ENCODE data around the gene TOMT.
"Not testable (repeated sequence)": the region's sequence is repeated elsewhere in the genome, so short reads cannot be mapped to it uniquely, and the experiment has no call there.

TOMT gene

GRCh38 chr11:72140661-72141060 lies 34.9 kb downstream of the TOMT start:
- H3K36me3 ChIP-seq (ENCODE audit: low read depth) = peaks cover 29% of the 10 kb centered on the region
- H3K4me1 ChIP-seq (ENCODE audit: insufficient read depth, poor library complexity, severe bottlenecking) = peaks cover 48% of the 10 kb centered on the region
- H3K27ac ChIP-seq (ENCODE audit: poor library complexity, severe bottlenecking) = peak overlapping the region; percentile 99
- ATAC-seq (ENCODE audit: low read depth) = no peak
- no peak for DNase-seq (ENCODE audit: low spot score)
- TF ChIP-seq CTCF (IDR thresholded peaks at IDR 0.05; ENCODE audit: poor library complexity, severe bottlenecking) = no peak
- H3K4me3 ChIP-seq (ENCODE audit: severe bottlenecking) = no peak overlapping the region
- H3K27me3 ChIP-seq (ENCODE audit: insufficient read depth, poor library complexity, severe bottlenecking) = no peaks in the 10 kb centered on the region
- H3K9me3 ChIP-seq (ENCODE audit: severe bottlenecking) = no peaks in the 10 kb centered on the region

- TF ChIP-seq CTCF (IDR thresholded peaks at IDR 0.05; ENCODE audit: poor library complexity, severe bottlenecking) = no peak
- Histone ChIP-seq H3K27me3 (ENCODE audit: insufficient read depth, poor library complexity, severe bottlenecking) (no peaks in the 10 kb centered on the region), H3K4me3 (ENCODE audit: severe bottlenecking) (no peak overlapping the region), H3K4me1 (ENCODE audit: insufficient read depth, poor library complexity, severe bottlenecking) (peaks cover 50% of the 10 kb centered on the region), H3K27ac (ENCODE audit: poor library complexity, severe bottlenecking) (peak overlapping the region; percentile 99), H3K9me3 (ENCODE audit: severe bottlenecking) (no peaks in the 10 kb centered on the region), H3K36me3 (ENCODE audit: low read depth) (peaks cover 33% of the 10 kb centered on the region)
- ATAC-seq (ENCODE audit: low read depth) = peak; percentile 62
- DNase-seq (ENCODE audit: low spot score) = no peak
Observed at GRCh38 chr11:72141066-72141465, 35.3 kb downstream of the TOMT start.

- H3K4me3 ChIP-seq (ENCODE audit: severe bottlenecking); H3K27me3 ChIP-seq (ENCODE audit: insufficient read depth, poor library complexity, severe bottlenecking); H3K9me3 ChIP-seq (ENCODE audit: severe bottlenecking): not testable (repeated sequence)
- ATAC-seq (ENCODE audit: low read depth) = peak; percentile 79
- DNase-seq (ENCODE audit: low spot score) = peak; percentile 77
- Histone ChIP-seq H3K4me1 (ENCODE audit: insufficient read depth, poor library complexity, severe bottlenecking) (peaks cover 53% of the 10 kb centered on the region), H3K36me3 (ENCODE audit: low read depth) (peaks cover 44% of the 10 kb centered on the region), H3K27ac (ENCODE audit: poor library complexity, severe bottlenecking) (peak overlapping the region; percentile 99)
Observed at GRCh38 chr11:72142086-72142485, 36.4 kb downstream of the TOMT start.

DNA sequence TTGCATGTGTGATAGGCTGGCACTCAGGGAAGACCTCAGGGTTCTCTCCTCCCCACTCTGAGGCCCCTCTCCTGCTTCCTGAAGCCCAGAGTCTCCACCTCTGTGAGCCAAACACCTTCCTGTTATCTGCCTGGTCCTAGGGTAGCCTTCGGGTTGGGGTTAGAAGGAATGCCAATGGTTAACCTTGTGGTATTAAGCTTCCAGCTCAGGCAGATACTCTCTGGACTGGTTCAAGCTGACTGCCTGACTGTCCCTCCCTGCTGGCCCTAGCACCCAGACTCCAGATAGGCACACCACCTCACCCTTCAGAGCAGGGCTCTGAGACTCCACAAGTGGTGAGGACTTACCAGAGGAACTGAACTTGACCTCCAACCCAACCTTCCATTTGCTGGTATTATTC lies 36.8 kb downstream of the TOMT start:
- H3K27me3 ChIP-seq (ENCODE audit: insufficient read depth, poor library complexity, severe bottlenecking); DNase-seq (ENCODE audit: low spot score); H3K4me3 ChIP-seq (ENCODE audit: severe bottlenecking); H3K9me3 ChIP-seq (ENCODE audit: severe bottlenecking): not testable (repeated sequence)
- H3K4me1 ChIP-seq (ENCODE audit: insufficient read depth, poor library complexity, severe bottlenecking) = peaks cover 53% of the 10 kb centered on the region
- ATAC-seq (ENCODE audit: low read depth) = peak; percentile 15
- H3K36me3 ChIP-seq (ENCODE audit: low read depth) = peaks cover 48% of the 10 kb centered on the region
- peak overlapping the region; percentile 99 for H3K27ac ChIP-seq (ENCODE audit: poor library complexity, severe bottlenecking)

- Histone ChIP-seq H3K36me3 (ENCODE audit: low read depth) (peaks cover 66% of the 10 kb centered on the region), H3K9me3 (ENCODE audit: severe bottlenecking) (no peaks in the 10 kb centered on the region), H3K4me3 (ENCODE audit: severe bottlenecking) (no peak overlapping the region), H3K27ac (ENCODE audit: poor library complexity, severe bottlenecking) (peak overlapping the region; percentile 99), H3K4me1 (ENCODE audit: insufficient read depth, poor library complexity, severe bottlenecking) (peaks cover 50% of the 10 kb centered on the region), H3K27me3 (ENCODE audit: insufficient read depth, poor library complexity, severe bottlenecking) (no peaks in the 10 kb centered on the region)
- ATAC-seq (ENCODE audit: low read depth) (peak; percentile 38), DNase-seq (ENCODE audit: low spot score) (peak; percentile 84)
- no peak for TF ChIP-seq CTCF (IDR thresholded peaks at IDR 0.05; ENCODE audit: poor library complexity, severe bottlenecking)
Observed at GRCh38 chr11:72144807-72145565, 39.3 kb downstream of the TOMT start.

DNA sequence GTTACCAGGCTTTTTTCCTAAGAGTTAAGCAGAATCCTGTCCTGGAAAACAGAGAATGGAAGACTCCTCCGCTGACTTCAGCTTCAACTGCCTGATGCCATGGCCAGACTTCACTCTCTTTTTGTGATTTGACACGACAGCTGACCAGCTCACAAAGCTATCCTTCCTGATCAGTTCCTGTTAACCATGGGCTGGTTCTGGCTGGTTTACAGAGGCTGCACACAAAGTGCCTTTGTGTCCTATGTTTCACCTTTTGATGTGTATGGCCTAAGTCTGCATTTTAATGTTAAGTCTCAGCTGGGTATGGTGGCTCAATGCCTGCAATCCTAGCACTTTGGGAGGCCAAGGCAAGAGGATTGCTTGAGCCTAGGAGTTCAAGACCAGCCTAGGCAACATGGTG lies 40.9 kb downstream of the TOMT start:
- Histone ChIP-seq H3K4me1 (ENCODE audit: insufficient read depth, poor library complexity, severe bottlenecking) (peaks cover 38% of the 10 kb centered on the region), H3K9me3 (ENCODE audit: severe bottlenecking) (no peaks in the 10 kb centered on the region), H3K4me3 (ENCODE audit: severe bottlenecking) (no peak overlapping the region), H3K36me3 (ENCODE audit: low read depth) (peaks cover 65% of the 10 kb centered on the region), H3K27me3 (ENCODE audit: insufficient read depth, poor library complexity, severe bottlenecking) (no peaks in the 10 kb centered on the region), H3K27ac (ENCODE audit: poor library complexity, severe bottlenecking) (peak overlapping the region; percentile 99)
- no peak for TF ChIP-seq CTCF (IDR thresholded peaks at IDR 0.05; ENCODE audit: poor library complexity, severe bottlenecking)
- no peak for DNase-seq (ENCODE audit: low spot score)
- no peak for ATAC-seq (ENCODE audit: low read depth)
